Measurements from ENCODE around the gene GRM4.
"Not testable (repeated sequence)": the region's sequence is repeated elsewhere in the genome, so short reads cannot be mapped to it uniquely, and the experiment has no call there.

Gene GRM4

GRCh38 chr6:34146021-34146782, at the start of gene GRM4:
TSS of gene GRM4 (minus strand) at chr6:34146087. CDS start at chr6:34133496, 12,591 bp downstream.
- no peak for DNase-seq

GRCh38 chr6:34194772-34195171, 48.9 kb upstream of the GRM4 start:
- no peak for DNase-seq

- no peak for DNase-seq
These were observed 44.7 kb upstream of the GRM4 start for GRCh38 chr6:34190504-34191122.

GRCh38 chr6:34189806-34190503, 44.1 kb upstream of the GRM4 start:
- peak in 9 of 56 donors; percentile 10 to 50 (median 16) for DNase-seq

GRCh38 chr6:34184726-34185125, 38.8 kb upstream of the GRM4 start:
- DNase-seq, result not testable (repeated sequence)

- DNase-seq, result peak in 1 of 56 donors; percentile 29
These were observed 37.1 kb upstream of the GRM4 start for GRCh38 chr6:34182751-34183531.

GRCh38 chr6:34181908-34182307, 36.0 kb upstream of the GRM4 start:
- peak in 1 of 56 donors; percentile 29 for DNase-seq

- no peak for DNase-seq
These were observed 33.3 kb upstream of the GRM4 start for GRCh38 chr6:34179106-34179720.

- no peak for DNase-seq
These were observed 32.6 kb upstream of the GRM4 start for GRCh38 chr6:34178357-34179105.

GRCh38 chr6:34177181-34177591, 31.3 kb upstream of the GRM4 start:
- no peak for DNase-seq

- no peak for DNase-seq
These were observed 30.6 kb upstream of the GRM4 start for GRCh38 chr6:34176261-34177031.

- DNase-seq, result no peak
These were observed 29.0 kb upstream of the GRM4 start for GRCh38 chr6:34174846-34175399.

GRCh38 chr6:34172961-34173775, 27.3 kb upstream of the GRM4 start:
- no peak for DNase-seq

- DNase-seq, result no peak
These were observed 24.5 kb upstream of the GRM4 start for GRCh38 chr6:34170346-34170745.

GRCh38 chr6:34169897-34170296, 24.0 kb upstream of the GRM4 start:
- no peak for DNase-seq

GRCh38 chr6:34161857-34162515, 16.1 kb upstream of the GRM4 start:
- DNase-seq, result no peak

- DNase-seq, result no peak
These were observed 14.0 kb upstream of the GRM4 start for GRCh38 chr6:34159844-34160243.

GRCh38 chr6:34158876-34159275, 13.0 kb upstream of the GRM4 start:
- DNase-seq, result no peak
